GM10248 (cell line): ENCODE results near the gene VIPR2.

ENCODE experiments used
- CTCF ChIA-PET: fragments of 300-600 bp; sonication (Branson Sonifier 250); formaldehyde crosslinking; extraction: SDS; loops from one replicate; lab custom pipeline; 2021; ENCODE audit warnings: antibody characterized with exemption; lab: Yijun Ruan, JAX
- POLR2A ChIA-PET: fragments of 350-650 bp; sonication (Branson Sonifier 250); formaldehyde crosslinking; extraction: SDS; loops from one replicate; lab custom pipeline; 2020; ENCODE audit warnings: antibody characterized with exemption; lab: Yijun Ruan, JAX
- DNase-seq: peaks from one replicate; pipeline ENCODE4 v3.0.0; 2012; ENCODE audit errors: extremely low spot score
- CTCF ChIP-seq: IDR thresholded peaks from 2 replicates; pipeline ENCODE4 v1.5.1; 2012; ENCODE audit warnings: mild to moderate bottlenecking, low read depth; ENCODE audit errors: extremely low read depth, missing control alignments, control extremely low read depth

VIPR2 gene

DNA sequence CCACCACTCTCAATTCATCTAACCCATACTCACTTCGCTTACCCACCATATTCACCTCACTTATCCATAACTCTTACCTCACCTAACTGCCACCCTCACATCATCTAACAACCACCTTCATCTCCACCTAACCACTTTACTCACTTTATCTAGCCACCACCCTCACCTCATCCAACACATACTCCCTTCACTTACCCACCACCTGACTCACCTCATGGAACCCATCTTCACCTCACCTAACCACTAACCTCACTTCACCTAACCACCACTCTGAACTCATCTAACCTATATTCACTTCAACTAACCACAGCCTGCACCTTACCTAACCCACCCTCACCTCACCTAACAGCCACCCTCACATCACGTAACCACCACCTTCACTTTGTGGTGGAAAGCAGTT, 84.2 kb downstream of the VIPR2 start:
- TF ChIP-seq CTCF = no peak
- CTCF ChIA-PET = no interaction called here
- DNase-seq = no peak
- POLR2A ChIA-PET = no interaction called here

GRCh38 chr7:159059629-159060028, 85.0 kb downstream of the VIPR2 start:
- CTCF ChIA-PET = no interaction called here
- TF ChIP-seq CTCF = no peak
- POLR2A ChIA-PET = no interaction called here
- DNase-seq = no peak

DNA sequence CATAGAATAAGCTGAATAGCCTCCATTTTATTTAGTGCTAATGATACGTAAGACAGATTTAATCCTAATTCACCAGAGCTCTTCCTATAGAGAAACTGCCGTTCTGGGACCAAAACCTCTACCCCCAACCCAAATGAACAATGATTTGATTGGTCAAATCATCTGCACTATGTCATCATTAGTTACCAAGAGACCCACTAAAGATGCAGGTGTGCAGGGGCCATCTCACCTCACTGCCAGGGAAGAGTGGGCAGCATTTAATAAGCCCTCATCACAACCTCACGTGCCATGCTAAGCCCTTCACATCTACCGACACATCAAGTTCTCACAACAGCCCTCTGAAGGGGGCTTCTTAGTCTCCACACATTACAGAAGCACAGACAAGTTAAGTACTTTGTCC, 87.0 kb downstream of the VIPR2 start:
- ChIA-PET POLR2A (no interaction called here), CTCF (interaction anchor here (1.1 to 1.4 kb wide), 2 partner anchors 9 to 14 kb away, joined by 3 to 4 read pairs; no protein-coding TSS in a partner anchor)
- DNase-seq = no peak
- no peak for TF ChIP-seq CTCF

DNA sequence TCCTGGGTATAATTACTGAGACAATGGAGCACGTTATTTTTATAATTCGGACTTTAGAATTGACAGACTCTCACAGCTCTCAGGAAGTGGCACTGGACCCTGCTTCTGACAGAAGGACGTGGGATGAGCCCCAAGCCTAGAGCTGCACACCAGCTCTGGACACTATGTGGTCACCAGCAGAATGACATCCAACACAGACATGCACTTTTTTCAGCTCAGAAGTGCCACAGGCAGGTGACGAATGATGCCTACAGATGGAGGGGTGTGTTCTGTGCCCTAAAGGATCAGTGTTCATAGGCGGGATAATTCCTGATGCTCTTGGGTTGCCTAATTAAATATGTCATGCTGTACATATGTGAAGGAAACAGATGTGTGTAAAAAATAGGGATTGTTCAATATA, 87.9 kb downstream of the VIPR2 start:
- CTCF ChIA-PET = interaction anchor here (0.9 kb wide), 1 partner anchor 8 kb away, joined by 3 read pairs; no protein-coding TSS in a partner anchor
- POLR2A ChIA-PET = no interaction called here
- DNase-seq = no peak
- TF ChIP-seq CTCF = no peak

- no peak for DNase-seq
- POLR2A ChIA-PET = no interaction called here
- TF ChIP-seq CTCF = no peak
- CTCF ChIA-PET = interaction anchor here (1.3 kb wide), 1 partner anchor 15 kb away, joined by 3 read pairs; no protein-coding TSS in a partner anchor
These were observed 92.8 kb downstream of the VIPR2 start for GRCh38 chr7:159051916-159052315.

- no peak for DNase-seq
- ChIA-PET CTCF (no interaction called here), POLR2A (no interaction called here)
- TF ChIP-seq CTCF = no peak
These were observed 94.0 kb downstream of the VIPR2 start for GRCh38 chr7:159050704-159051103.

GRCh38 chr7:159049266-159050025, 95.2 kb downstream of the VIPR2 start:
- TF ChIP-seq CTCF = no peak
- no peak for DNase-seq
- ChIA-PET CTCF (no interaction called here), POLR2A (no interaction called here)
